Skeletal muscle tissue (tissue), 4 donors: ENCODE results near the gene NR4A1. TPM values are rescaled to one million over a fixed set of nuclear protein-coding genes. Genes with fewer than 3 reads are reported as not detected.

ENCODE experiments used
- H3K27ac ChIP-seq: one replicate; pipeline ENCODE4 v1.7.0; 2013; ENCODE audit warnings: mild to moderate bottlenecking, low read depth, low read length, inconsistent platforms
- H3K27me3 ChIP-seq, 3 donors: one replicate each; pipeline ENCODE4 v1.7.0; 2013; ENCODE audit warnings: low read length in 3 of 3; ENCODE audit not compliant: control insufficient read depth in 3 of 3, insufficient read depth in 3 of 3
- H3K36me3 ChIP-seq, 3 donors: one replicate each; pipeline ENCODE4 v1.7.0; 2013; ENCODE audit warnings: low read length in 3 of 3; ENCODE audit not compliant: control insufficient read depth in 3 of 3, insufficient read depth in 3 of 3
- H3K4me1 ChIP-seq, 3 donors: one replicate each; pipeline ENCODE4 v1.7.0; 2013; ENCODE audit warnings: low read length in 3 of 3, mild to moderate bottlenecking in 3 of 3; ENCODE audit not compliant: control insufficient read depth in 3 of 3, insufficient read depth in 3 of 3
- H3K4me3 ChIP-seq, 3 donors: one replicate each; pipeline ENCODE4 v1.7.0; 2013; ENCODE audit warnings: low read length in 3 of 3
- H3K9ac ChIP-seq, 3 donors: one replicate each; pipeline ENCODE4 v1.7.0; 2013; ENCODE audit warnings: low read length in 3 of 3, mild to moderate bottlenecking in 3 of 3, moderate library complexity in 2 of 3, low read depth in 1 of 3
- H3K9me3 ChIP-seq, 3 donors: one replicate each; pipeline ENCODE4 v1.7.0; 2013; ENCODE audit warnings: low read length in 3 of 3; ENCODE audit not compliant: control insufficient read depth in 3 of 3
- total RNA-seq: library from RNA; depleted of rRNA; stranded (reverse); fragments of >200 nt; gene quantifications from one replicate; pipeline ENCODE4 v1.2.3, GENCODE V29; 2014
- donor health status: Osteomylitis.

Gene NR4A1
- total RNA-seq, 1 donor from 2014 or later: 24.5 TPM

- H3K36me3 ChIP-seq: peaks cover 0 to 9% (median 3%) of the 10 kb centered on the region in 3 donors
- no peak overlapping the region for H3K27ac ChIP-seq
- peaks cover 2 to 4% (median 4%) of the 10 kb centered on the region in 3 donors for H3K4me1 ChIP-seq
- no peaks in the 10 kb centered on the region for H3K9me3 ChIP-seq
- H3K4me3 ChIP-seq: no peak overlapping the region
- H3K9ac ChIP-seq: no peak overlapping the region
- H3K27me3 ChIP-seq: no peaks in the 10 kb centered on the region
Observed at GRCh38 chr12:52018433-52019112, 32.7 kb upstream of the NR4A1 start.

GRCh38 chr12:52019113-52019770 is 32.0 kb upstream of the NR4A1 start:
- no peak overlapping the region for H3K9ac ChIP-seq
- H3K27me3 ChIP-seq: no peaks in the 10 kb centered on the region
- no peak overlapping the region for H3K27ac ChIP-seq
- H3K9me3 ChIP-seq: no peaks in the 10 kb centered on the region
- peaks cover 8 to 10% (median 8%) of the 10 kb centered on the region in 3 donors for H3K4me1 ChIP-seq
- H3K4me3 ChIP-seq: no peak overlapping the region
- H3K36me3 ChIP-seq: peaks cover 0 to 3% (median 2%) of the 10 kb centered on the region in 3 donors

GRCh38 chr12:52020539-52021336 is 30.5 kb upstream of the NR4A1 start:
- peak overlapping the region in 1 of 3 donors; percentile 25 for H3K9ac ChIP-seq
- no peak overlapping the region for H3K4me3 ChIP-seq
- H3K36me3 ChIP-seq: no peaks in the 10 kb centered on the region
- H3K27ac ChIP-seq: no peak overlapping the region
- peaks cover 17 to 22% (median 21%) of the 10 kb centered on the region in 3 donors for H3K4me1 ChIP-seq
- H3K27me3 ChIP-seq: no peaks in the 10 kb centered on the region
- H3K9me3 ChIP-seq: no peaks in the 10 kb centered on the region

GRCh38 chr12:52022841-52023181 is 28.4 kb upstream of the NR4A1 start:
- Histone ChIP-seq H3K36me3 (no peaks in the 10 kb centered on the region), H3K9ac (peak overlapping the region; percentile 50 to 76 (median 57)), H3K27me3 (no peaks in the 10 kb centered on the region), H3K4me3 (peak overlapping the region; percentile 48 to 68 (median 66)), H3K27ac (no peak overlapping the region), H3K4me1 (peaks cover 38 to 42% (median 41%) of the 10 kb centered on the region in 3 donors), H3K9me3 (no peaks in the 10 kb centered on the region)

GRCh38 chr12:52023182-52023975 is 27.9 kb upstream of the NR4A1 start:
- peak overlapping the region; percentile 53 to 76 (median 57) for H3K9ac ChIP-seq

GRCh38 chr12:52023976-52024688 is 27.1 kb upstream of the NR4A1 start:
- peak overlapping the region; percentile 22 to 76 (median 53) for H3K9ac ChIP-seq

More at GRCh38 chr12:52023182-52023975, 27.9 kb upstream of the NR4A1 start:
- H3K27ac ChIP-seq: no peak overlapping the region
- H3K9me3 ChIP-seq: no peaks in the 10 kb centered on the region
- peaks cover 39 to 43% (median 41%) of the 10 kb centered on the region in 3 donors for H3K4me1 ChIP-seq
- peak overlapping the region; percentile 48 to 68 (median 66) for H3K4me3 ChIP-seq
- H3K27me3 ChIP-seq: no peaks in the 10 kb centered on the region
- H3K36me3 ChIP-seq: no peaks in the 10 kb centered on the region

GRCh38 chr12:52024845-52025230 is 26.4 kb upstream of the NR4A1 start:
- Histone ChIP-seq H3K9me3 (no peaks in the 10 kb centered on the region), H3K4me3 (peak overlapping the region in 2 of 3 donors; percentile 13 to 49), H3K9ac (peak overlapping the region; percentile 65 to 92 (median 73)), H3K27me3 (no peaks in the 10 kb centered on the region), H3K4me1 (peaks cover 51 to 52% (median 51%) of the 10 kb centered on the region in 3 donors), H3K36me3 (no peaks in the 10 kb centered on the region), H3K27ac (peak overlapping the region; percentile 97)

More at GRCh38 chr12:52023976-52024688, 27.1 kb upstream of the NR4A1 start:
- H3K9me3 ChIP-seq: no peaks in the 10 kb centered on the region
- no peaks in the 10 kb centered on the region for H3K27me3 ChIP-seq
- peak overlapping the region; percentile 33 to 68 (median 66) for H3K4me3 ChIP-seq
- no peaks in the 10 kb centered on the region for H3K36me3 ChIP-seq
- H3K27ac ChIP-seq: no peak overlapping the region
- peaks cover 44 to 47% (median 45%) of the 10 kb centered on the region in 3 donors for H3K4me1 ChIP-seq

- Histone ChIP-seq H3K27me3 (no peaks in the 10 kb centered on the region), H3K36me3 (no peaks in the 10 kb centered on the region), H3K4me3 (peak overlapping the region; percentile 25 to 70 (median 49)), H3K4me1 (peaks cover 56 to 60% (median 59%) of the 10 kb centered on the region in 3 donors), H3K27ac (peak overlapping the region; percentile 97), H3K9me3 (no peaks in the 10 kb centered on the region), H3K9ac (peak overlapping the region; percentile 65 to 92 (median 73))
Observed at GRCh38 chr12:52026263-52026662, 25.0 kb upstream of the NR4A1 start.
